ENCODE measurements around the gene ANTXR2.

Gene ANTXR2

DNA sequence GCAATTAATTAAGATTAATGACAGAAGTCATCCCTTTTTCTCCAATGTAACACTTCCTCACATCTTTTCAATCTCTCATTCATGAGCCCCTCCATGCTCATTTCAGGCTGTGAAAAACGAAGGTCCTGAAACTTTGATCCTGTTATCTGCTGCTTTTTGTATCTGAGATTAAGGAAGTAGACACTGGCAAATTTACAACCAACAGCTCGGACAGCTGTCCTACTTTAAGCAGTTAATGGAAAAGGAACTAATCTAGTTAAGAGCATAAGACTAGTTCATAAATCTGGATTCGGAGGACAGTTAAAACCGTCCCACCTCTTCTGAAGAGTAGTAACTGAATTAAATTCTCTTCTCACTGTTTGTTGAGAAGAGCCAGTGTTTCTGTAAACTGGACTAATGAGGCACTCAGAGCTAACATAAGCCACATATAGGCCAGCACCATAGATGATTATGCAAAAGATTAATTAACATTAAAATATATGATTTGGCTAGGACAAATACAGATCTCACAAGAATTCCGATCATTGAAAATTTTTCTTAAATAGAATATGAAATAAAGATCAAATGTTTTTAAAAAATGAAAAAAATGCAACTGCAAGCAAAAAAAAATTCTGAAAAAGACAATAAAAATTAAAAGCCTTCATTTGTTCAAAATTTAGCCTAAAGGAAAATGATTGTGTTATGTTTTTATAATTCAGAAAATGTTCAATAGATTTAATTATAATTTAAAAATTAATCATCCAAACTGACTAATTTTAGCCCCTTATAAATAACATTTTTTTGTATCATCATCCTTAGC, 114.4 kb downstream of the ANTXR2 start:
- Histone ChIP-seq H3K9ac (ENCODE audit: low read length) (no peak overlapping the region), H3K27me3 (ENCODE audit: control insufficient read depth, insufficient read depth, low read length) (peaks cover 3% of the 10 kb centered on the region; the same call in 1 of the 2 replicates), H3K4me1 (ENCODE audit: control insufficient read depth, insufficient read depth, low read length) (peaks cover 3% of the 10 kb centered on the region; the same call in 1 of the 2 replicates), H3K4me3 (ENCODE audit: low read depth, low read length) (no peak overlapping the region), H3K27ac (ENCODE audit: low read depth, low read length) (no peak overlapping the region), H3K36me3 (ENCODE audit: control insufficient read depth, insufficient read depth, low read length) (no peaks in the 10 kb centered on the region), H3K9me3 (ENCODE audit: control insufficient read depth, insufficient read depth, low read depth, low read length) (no peaks in the 10 kb centered on the region)

DNA sequence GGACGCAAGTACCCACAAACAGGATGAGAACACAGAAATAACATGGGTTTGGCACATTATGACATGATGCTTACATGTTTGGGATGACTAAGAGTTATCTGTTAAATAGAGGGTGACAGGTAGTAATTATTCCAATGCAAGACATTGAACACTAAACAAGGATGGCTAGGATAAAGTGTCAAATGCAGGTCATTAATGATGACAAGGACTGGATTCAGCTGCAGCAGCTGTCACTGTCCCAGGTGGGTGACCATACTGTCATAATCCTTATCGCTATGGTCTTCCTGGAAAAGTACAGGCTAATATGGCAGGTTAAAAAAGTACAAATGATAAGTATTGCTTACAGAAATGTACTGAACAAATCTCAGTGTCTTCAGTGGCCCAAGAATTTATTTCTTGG, 123.9 kb downstream of the ANTXR2 start:
- no peak overlapping the region for H3K9ac ChIP-seq (ENCODE audit: low read length)
- no peak overlapping the region for H3K4me3 ChIP-seq (ENCODE audit: low read depth, low read length)
- no peaks in the 10 kb centered on the region for H3K27me3 ChIP-seq (ENCODE audit: control insufficient read depth, insufficient read depth, low read length)
- H3K27ac ChIP-seq (ENCODE audit: low read depth, low read length), result no peak overlapping the region
- H3K36me3 ChIP-seq (ENCODE audit: control insufficient read depth, insufficient read depth, low read length), result no peaks in the 10 kb centered on the region
- H3K9me3 ChIP-seq (ENCODE audit: control insufficient read depth, insufficient read depth, low read depth, low read length), result no peaks in the 10 kb centered on the region
- no peaks in the 10 kb centered on the region for H3K4me1 ChIP-seq (ENCODE audit: control insufficient read depth, insufficient read depth, low read length)

DNA sequence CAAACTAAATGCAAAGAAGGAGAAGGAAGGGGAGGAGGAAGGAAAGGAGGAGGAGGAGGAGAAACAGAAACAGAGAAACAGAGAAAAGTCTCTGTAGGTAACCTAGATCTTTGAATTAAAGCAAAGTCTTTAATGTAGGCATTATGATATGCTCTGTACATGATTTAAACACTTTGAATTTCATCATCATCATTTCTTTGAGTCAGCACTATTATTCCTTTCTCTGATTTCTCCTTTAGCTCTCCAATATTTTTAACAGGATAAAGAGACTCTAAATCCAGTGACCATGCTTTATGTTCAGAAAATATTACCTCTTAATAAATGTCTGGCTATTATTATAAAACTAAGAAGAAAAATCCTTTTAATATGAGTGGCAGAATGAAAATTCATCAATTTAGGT, 124.3 kb downstream of the ANTXR2 start:
- Histone ChIP-seq H3K36me3 (ENCODE audit: control insufficient read depth, insufficient read depth, low read length) (no peaks in the 10 kb centered on the region), H3K4me3 (ENCODE audit: low read depth, low read length) (no peak overlapping the region), H3K27me3 (ENCODE audit: control insufficient read depth, insufficient read depth, low read length) (no peaks in the 10 kb centered on the region), H3K27ac (ENCODE audit: low read depth, low read length) (no peak overlapping the region), H3K9me3 (ENCODE audit: control insufficient read depth, insufficient read depth, low read depth, low read length) (no peaks in the 10 kb centered on the region), H3K4me1 (ENCODE audit: control insufficient read depth, insufficient read depth, low read length) (no peaks in the 10 kb centered on the region), H3K9ac (ENCODE audit: low read length) (no peak overlapping the region)

DNA sequence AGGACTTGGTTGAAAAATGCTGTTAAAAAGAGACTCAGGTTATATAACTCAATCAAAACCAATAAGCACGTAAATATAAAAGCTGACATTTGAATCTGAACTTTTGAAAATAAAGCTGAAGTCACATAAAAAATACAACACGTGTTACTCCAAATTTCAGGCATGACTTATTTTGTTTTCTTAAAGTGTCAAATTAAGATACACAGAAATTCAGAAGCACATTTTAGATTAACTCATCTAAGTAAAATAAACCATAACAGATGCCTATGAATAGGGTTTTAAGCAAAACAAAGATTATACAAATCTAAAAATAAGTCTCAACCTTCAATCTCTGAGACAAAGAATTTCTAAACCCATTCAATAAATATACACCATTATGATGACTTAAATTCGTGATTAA, 124.8 kb downstream of the ANTXR2 start:
- no peak overlapping the region for H3K4me3 ChIP-seq (ENCODE audit: low read depth, low read length)
- H3K36me3 ChIP-seq (ENCODE audit: control insufficient read depth, insufficient read depth, low read length), result no peaks in the 10 kb centered on the region
- H3K9ac ChIP-seq (ENCODE audit: low read length), result no peak overlapping the region
- H3K27me3 ChIP-seq (ENCODE audit: control insufficient read depth, insufficient read depth, low read length), result no peaks in the 10 kb centered on the region
- no peaks in the 10 kb centered on the region for H3K4me1 ChIP-seq (ENCODE audit: control insufficient read depth, insufficient read depth, low read length)
- no peak overlapping the region for H3K27ac ChIP-seq (ENCODE audit: low read depth, low read length)
- H3K9me3 ChIP-seq (ENCODE audit: control insufficient read depth, insufficient read depth, low read depth, low read length), result no peaks in the 10 kb centered on the region

DNA sequence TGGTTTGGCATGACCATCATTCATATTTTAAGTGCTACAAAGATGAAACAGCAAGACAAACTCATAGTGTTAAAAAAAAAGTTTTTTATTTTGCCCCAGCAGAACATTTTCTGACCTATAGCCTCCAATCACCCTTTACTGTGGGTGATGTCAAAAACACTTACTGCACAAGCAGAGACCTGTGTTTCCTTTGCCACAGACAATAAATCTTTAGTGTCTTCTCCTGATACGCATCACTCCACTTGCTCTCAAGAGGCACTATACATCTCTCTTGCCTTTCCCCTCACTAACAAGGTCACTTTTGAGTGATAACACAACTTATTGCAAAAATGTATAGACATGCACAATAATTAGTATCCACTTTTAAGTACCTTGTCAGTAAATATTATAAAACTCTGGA, 125.6 kb downstream of the ANTXR2 start:
- no peaks in the 10 kb centered on the region for H3K9me3 ChIP-seq (ENCODE audit: control insufficient read depth, insufficient read depth, low read depth, low read length)
- H3K4me3 ChIP-seq (ENCODE audit: low read depth, low read length), result no peak overlapping the region
- no peaks in the 10 kb centered on the region for H3K27me3 ChIP-seq (ENCODE audit: control insufficient read depth, insufficient read depth, low read length)
- no peaks in the 10 kb centered on the region for H3K4me1 ChIP-seq (ENCODE audit: control insufficient read depth, insufficient read depth, low read length)
- H3K9ac ChIP-seq (ENCODE audit: low read length), result no peak overlapping the region
- no peaks in the 10 kb centered on the region for H3K36me3 ChIP-seq (ENCODE audit: control insufficient read depth, insufficient read depth, low read length)
- H3K27ac ChIP-seq (ENCODE audit: low read depth, low read length), result no peak overlapping the region

DNA sequence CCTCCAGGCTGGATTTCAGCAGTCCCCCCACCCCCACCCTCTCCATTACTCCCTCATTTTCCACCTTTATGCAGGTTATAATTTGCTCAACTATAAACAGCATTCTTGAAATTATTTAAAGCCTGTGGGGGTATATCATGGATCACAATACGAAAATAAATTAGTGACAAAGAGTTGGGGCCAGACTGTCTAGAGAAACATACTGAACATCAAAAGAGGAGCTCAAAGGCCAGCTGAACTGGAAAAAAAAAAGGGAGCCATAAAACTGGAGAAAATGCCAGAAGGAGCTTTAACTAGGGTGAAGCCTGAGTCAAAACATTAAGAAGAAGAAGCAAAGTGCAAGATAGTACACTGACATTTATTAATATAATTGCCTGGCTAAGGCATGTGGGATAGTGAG, 137.8 kb downstream of the ANTXR2 start:
- Histone ChIP-seq H3K27me3 (ENCODE audit: control insufficient read depth, insufficient read depth, low read length) (no peaks in the 10 kb centered on the region), H3K36me3 (ENCODE audit: control insufficient read depth, insufficient read depth, low read length) (no peaks in the 10 kb centered on the region)

DNA sequence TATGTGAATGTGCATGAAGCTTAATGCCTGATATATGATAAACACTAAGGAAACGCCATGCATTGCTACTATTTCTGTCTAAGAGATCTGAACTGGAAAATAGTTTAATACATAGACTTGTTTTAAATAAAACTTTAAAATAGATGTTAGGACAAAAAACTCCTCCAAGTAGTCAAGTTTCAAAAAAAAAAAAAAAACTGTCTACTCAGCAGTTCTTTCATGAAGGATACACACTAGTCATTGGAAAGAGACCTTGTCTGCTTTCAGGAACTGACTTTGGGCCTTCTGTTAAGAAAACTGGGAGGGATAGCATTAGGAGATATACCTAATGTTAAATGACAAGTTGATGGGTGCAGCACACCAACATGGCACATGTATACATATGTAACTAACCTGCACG, 138.4 kb downstream of the ANTXR2 start:
- Histone ChIP-seq H3K4me3 (ENCODE audit: low read depth, low read length) (no peak overlapping the region), H3K27me3 (ENCODE audit: control insufficient read depth, insufficient read depth, low read length) (no peaks in the 10 kb centered on the region), H3K9ac (ENCODE audit: low read length) (no peak overlapping the region), H3K9me3 (ENCODE audit: control insufficient read depth, insufficient read depth, low read depth, low read length) (no peaks in the 10 kb centered on the region), H3K36me3 (ENCODE audit: control insufficient read depth, insufficient read depth, low read length) (no peaks in the 10 kb centered on the region), H3K4me1 (ENCODE audit: control insufficient read depth, insufficient read depth, low read length) (no peaks in the 10 kb centered on the region), H3K27ac (ENCODE audit: low read depth, low read length) (no peak overlapping the region)

More for the DNA sequence above, 137.8 kb downstream of the ANTXR2 start:
- H3K9ac ChIP-seq (ENCODE audit: low read length), result no peak overlapping the region
- no peak overlapping the region for H3K27ac ChIP-seq (ENCODE audit: low read depth, low read length)
- H3K4me1 ChIP-seq (ENCODE audit: control insufficient read depth, insufficient read depth, low read length), result no peaks in the 10 kb centered on the region
- H3K4me3 ChIP-seq (ENCODE audit: low read depth, low read length), result no peak overlapping the region
- no peaks in the 10 kb centered on the region for H3K9me3 ChIP-seq (ENCODE audit: control insufficient read depth, insufficient read depth, low read depth, low read length)

DNA sequence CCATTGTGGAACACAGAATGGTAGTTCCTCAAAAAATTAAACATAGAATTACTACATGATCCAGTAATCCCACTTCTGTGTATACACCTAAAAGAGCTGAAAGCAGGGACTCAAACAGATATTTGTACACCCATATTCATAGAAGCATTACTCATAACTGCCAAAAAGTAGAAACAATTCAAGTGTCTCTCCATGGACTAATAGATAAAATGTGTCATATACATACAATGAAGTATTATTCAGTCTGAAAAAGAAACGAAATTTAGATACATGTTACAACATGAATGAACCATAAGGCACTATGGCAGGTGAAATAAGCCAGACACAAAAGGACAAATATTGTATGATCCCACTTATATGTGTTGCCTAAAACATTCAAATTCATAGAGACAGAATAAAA, 145.1 kb downstream of the ANTXR2 start:
- no peak overlapping the region for H3K27ac ChIP-seq (ENCODE audit: low read depth, low read length)
- H3K4me3 ChIP-seq (ENCODE audit: low read depth, low read length), result no peak overlapping the region
- no peaks in the 10 kb centered on the region for H3K36me3 ChIP-seq (ENCODE audit: control insufficient read depth, insufficient read depth, low read length)
- peaks cover 5% of the 10 kb centered on the region; the same call in 1 of the 2 replicates for H3K4me1 ChIP-seq (ENCODE audit: control insufficient read depth, insufficient read depth, low read length)
- no peaks in the 10 kb centered on the region for H3K9me3 ChIP-seq (ENCODE audit: control insufficient read depth, insufficient read depth, low read depth, low read length)
- no peak overlapping the region for H3K9ac ChIP-seq (ENCODE audit: low read length)
- no peaks in the 10 kb centered on the region for H3K27me3 ChIP-seq (ENCODE audit: control insufficient read depth, insufficient read depth, low read length)

DNA sequence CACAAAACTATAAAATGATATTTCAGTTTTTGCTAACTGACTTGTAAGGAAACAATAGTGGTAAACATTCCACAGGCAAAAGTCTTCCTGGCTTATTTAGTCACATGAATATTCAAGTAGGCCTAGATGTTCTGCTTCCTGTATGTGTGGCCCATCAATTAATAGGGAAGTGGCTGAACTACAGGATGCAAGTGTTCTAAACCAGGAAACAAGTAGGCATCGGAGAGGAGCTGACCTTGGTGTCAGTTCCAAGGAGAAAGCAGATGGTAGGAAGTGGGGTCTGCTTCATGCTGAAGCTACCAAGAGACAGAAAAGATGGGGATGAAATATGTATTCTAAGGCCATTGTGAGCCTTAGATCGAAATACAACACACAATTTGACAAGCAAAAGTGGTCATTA, 149.7 kb downstream of the ANTXR2 start:
- no peak overlapping the region for H3K4me3 ChIP-seq (ENCODE audit: low read depth, low read length)
- no peaks in the 10 kb centered on the region for H3K36me3 ChIP-seq (ENCODE audit: control insufficient read depth, insufficient read depth, low read length)
- no peak overlapping the region for H3K9ac ChIP-seq (ENCODE audit: low read length)
- H3K9me3 ChIP-seq (ENCODE audit: control insufficient read depth, insufficient read depth, low read depth, low read length), result no peaks in the 10 kb centered on the region
- H3K4me1 ChIP-seq (ENCODE audit: control insufficient read depth, insufficient read depth, low read length), result peaks cover 5% of the 10 kb centered on the region; the same call in 1 of the 2 replicates
- H3K27me3 ChIP-seq (ENCODE audit: control insufficient read depth, insufficient read depth, low read length), result no peaks in the 10 kb centered on the region
- no peak overlapping the region for H3K27ac ChIP-seq (ENCODE audit: low read depth, low read length)

DNA sequence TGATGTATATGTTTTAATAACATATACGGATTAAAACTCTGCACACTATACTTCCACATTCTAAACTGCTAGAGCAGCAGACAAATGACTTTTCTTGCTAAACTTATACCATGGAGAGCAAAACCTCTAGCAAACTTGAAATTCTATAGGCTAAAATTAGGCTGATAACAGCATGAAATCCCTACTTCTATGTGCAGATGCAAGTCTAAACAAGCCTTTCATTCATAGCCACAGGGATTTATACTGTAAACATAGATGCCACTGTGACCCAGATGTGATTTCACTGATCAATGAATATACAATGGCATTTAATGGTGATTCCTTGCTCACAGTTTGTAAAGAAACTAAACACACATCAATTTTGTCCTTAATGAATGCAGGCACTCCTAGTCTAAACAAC, 151.0 kb downstream of the ANTXR2 start:
- H3K36me3 ChIP-seq (ENCODE audit: control insufficient read depth, insufficient read depth, low read length), result no peaks in the 10 kb centered on the region
- H3K27me3 ChIP-seq (ENCODE audit: control insufficient read depth, insufficient read depth, low read length), result no peaks in the 10 kb centered on the region
- no peak overlapping the region for H3K27ac ChIP-seq (ENCODE audit: low read depth, low read length)
- peaks cover 5% of the 10 kb centered on the region; the same call in 1 of the 2 replicates for H3K4me1 ChIP-seq (ENCODE audit: control insufficient read depth, insufficient read depth, low read length)
- H3K9me3 ChIP-seq (ENCODE audit: control insufficient read depth, insufficient read depth, low read depth, low read length), result no peaks in the 10 kb centered on the region
- H3K9ac ChIP-seq (ENCODE audit: low read length), result no peak overlapping the region
- H3K4me3 ChIP-seq (ENCODE audit: low read depth, low read length), result no peak overlapping the region

DNA sequence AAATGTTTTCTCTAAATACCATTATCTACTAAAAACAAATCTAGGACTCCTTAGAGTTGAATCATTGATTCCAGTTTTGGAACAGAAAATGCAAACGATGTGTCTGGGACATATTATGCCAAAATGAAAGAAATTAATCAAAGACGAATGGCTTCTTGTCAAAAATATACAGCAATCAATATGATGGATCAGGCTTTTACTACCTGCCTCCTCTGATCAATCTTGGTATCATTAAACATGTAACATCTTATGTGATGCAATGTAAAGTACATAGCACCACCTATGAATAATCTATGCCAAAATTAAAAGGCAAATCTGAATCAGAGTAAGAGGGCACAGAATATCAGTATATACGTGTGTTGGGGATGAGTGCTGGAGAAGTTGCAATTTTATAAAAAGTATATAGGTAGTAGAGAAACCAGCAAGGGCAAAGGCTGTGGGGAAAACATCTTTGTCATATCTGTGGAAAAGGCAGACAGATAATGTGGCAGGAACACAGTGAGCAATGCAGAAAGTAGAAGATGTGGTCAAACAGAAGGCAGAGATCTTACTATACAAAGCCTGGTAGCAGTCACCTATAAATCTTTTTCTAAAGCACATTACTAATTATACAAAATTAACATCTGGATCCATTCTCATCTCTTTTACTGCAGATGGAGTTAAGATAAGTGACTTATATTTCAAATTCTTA, 152.7 kb downstream of the ANTXR2 start:
- no peaks in the 10 kb centered on the region for H3K9me3 ChIP-seq (ENCODE audit: control insufficient read depth, insufficient read depth, low read depth, low read length)
- no peaks in the 10 kb centered on the region for H3K36me3 ChIP-seq (ENCODE audit: control insufficient read depth, insufficient read depth, low read length)
- H3K27ac ChIP-seq (ENCODE audit: low read depth, low read length), result no peak overlapping the region
- no peak overlapping the region for H3K9ac ChIP-seq (ENCODE audit: low read length)
- no peaks in the 10 kb centered on the region for H3K27me3 ChIP-seq (ENCODE audit: control insufficient read depth, insufficient read depth, low read length)
- no peak overlapping the region for H3K4me3 ChIP-seq (ENCODE audit: low read depth, low read length)
- peaks cover 5% of the 10 kb centered on the region; the same call in 1 of the 2 replicates for H3K4me1 ChIP-seq (ENCODE audit: control insufficient read depth, insufficient read depth, low read length)
